Measurements from ENCODE around the gene MUC3A. TPM values are rescaled to one million over a fixed set of nuclear protein-coding genes. Genes with fewer than 3 reads are reported as not detected.

The MUC3A gene
- total and polyA plus RNA-seq, 2 of the 4 experiments (the other 2 are of a cell fraction): 0.05 TPM; not detected in 1

- dilution Hi-C loops (cut with HindIII; ENCODE audit: low sequenced_read_pairs, unreplicated experiment): no loop called here
Measured at GRCh38 chr7:100991631-100992030, 42.3 kb downstream of the MUC3A start.

More at GRCh38 chr7:100991631-100992030, 42.3 kb downstream of the MUC3A start:
- ATAC-seq (ENCODE audit: low read depth) (no peak), DNase-seq (no peak)
- Histone ChIP-seq H3K4ac (ENCODE audit: low read depth, low read length) (no peak overlapping the region), H2AK5ac (ENCODE audit: low read depth, low read length) (no peak overlapping the region), H3K14ac (replicated peaks; ENCODE audit: low read depth, low read length) (no peak overlapping the region), H3K27me3 (ENCODE audit: control insufficient read depth, insufficient read depth, low read length) (no peaks in the 10 kb centered on the region; the same call in 1 of the 2 replicates), H2BK15ac (ENCODE audit: low read depth, low read length) (no peak overlapping the region), H3K4me2 (ENCODE audit: low read depth, low read length) (no peak overlapping the region), H3K79me1 (ENCODE audit: low read depth in 1 of 2, low read length in 2 of 2) (no peaks in the 10 kb centered on the region), H3K18ac (ENCODE audit: low read depth, low read length) (no peak overlapping the region), H2BK120ac (ENCODE audit: low read depth, low read length) (no peak overlapping the region), H3K56ac (ENCODE audit: extremely low read depth, insufficient read depth, low read length) (no peak overlapping the region), H3K9ac (ENCODE audit: low read depth, low read length) (no peak overlapping the region), H3K23ac (ENCODE audit: low read depth, low read length) (no peak overlapping the region), H4K5ac (ENCODE audit: low read depth, low read length) (no peak overlapping the region), H2AFZ (replicated peaks; ENCODE audit: low read length, poor library complexity) (no peak overlapping the region), H3K4me1 (ENCODE audit: control insufficient read depth, insufficient read depth, low read length) (no peaks in the 10 kb centered on the region), H2BK20ac (ENCODE audit: low read depth, low read length) (no peak overlapping the region), H3K27ac (ENCODE audit: insufficient read depth, low read length) (no peak overlapping the region), H3K9me1 (ENCODE audit: insufficient read depth, low read length) (no peaks in the 10 kb centered on the region), H3K4me3 (ENCODE audit: insufficient read depth, low read depth, low read length) (no peak overlapping the region), H2BK5ac (ENCODE audit: low read depth, low read length, poor library complexity, severe bottlenecking) (no peak overlapping the region), H2AK9ac (replicated peaks; ENCODE audit: low read depth, low read length, poor library complexity) (no peak overlapping the region), H4K91ac (ENCODE audit: insufficient read depth, low read depth, low read length) (no peak overlapping the region), H4K20me1 (ENCODE audit: insufficient read depth, low read length) (no peaks in the 10 kb centered on the region), H4K8ac (ENCODE audit: low read depth in 2 of 2, low read length in 2 of 2) (no peak overlapping the region), H3K9me3 (ENCODE audit: control insufficient read depth, insufficient read depth, low read length) (peaks cover 4% of the 10 kb centered on the region; the same call in 1 of the 2 replicates), H3K36me3 (ENCODE audit: control insufficient read depth, insufficient read depth, low read length) (no peaks in the 10 kb centered on the region)
- in situ Hi-C loops (cut with MboI; ENCODE audit: low sequenced_read_pairs) (no loop called here), intact Hi-C loops (cut with micrococcal nuclease) (no loop called here)
- TF ChIP-seq MAZ (IDR thresholded peaks at IDR 0.05; ENCODE audit: borderline replicate concordance, low read depth, low read length): no peak
- no peak for TF ChIP-seq RAD21 (IDR thresholded peaks at IDR 0.05; ENCODE audit: low read length)
- TF ChIP-seq, protein P1, sequence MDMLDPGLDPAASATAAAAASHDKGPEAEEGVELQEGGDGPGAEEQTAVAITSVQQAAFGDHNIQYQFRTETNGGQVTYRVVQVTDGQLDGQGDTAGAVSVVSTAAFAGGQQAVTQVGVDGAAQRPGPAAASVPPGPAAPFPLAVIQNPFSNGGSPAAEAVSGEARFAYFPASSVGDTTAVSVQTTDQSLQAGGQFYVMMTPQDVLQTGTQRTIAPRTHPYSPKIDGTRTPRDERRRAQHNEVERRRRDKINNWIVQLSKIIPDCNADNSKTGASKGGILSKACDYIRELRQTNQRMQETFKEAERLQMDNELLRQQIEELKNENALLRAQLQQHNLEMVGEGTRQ (IDR thresholded peaks at IDR 0.05; ENCODE audit: low read depth, low read length): no peak
- no peak for TF ChIP-seq ELK1 (IDR thresholded peaks at IDR 0.05; ENCODE audit: borderline replicate concordance, low read depth, low read length)
- TF ChIP-seq FOS (IDR thresholded peaks at IDR 0.05; ENCODE audit: low read depth, low read length): no peak
- no peak for TF ChIP-seq RFX5 (IDR thresholded peaks at IDR 0.05; ENCODE audit: low read depth, low read length)
- TF ChIP-seq BHLHE40 (IDR thresholded peaks at IDR 0.05; ENCODE audit: low read depth, low read length): no peak
- no peak for TF ChIP-seq CTCF (conservative IDR thresholded peaks at IDR 0.05; ENCODE audit: low read depth, low read length)
- TF ChIP-seq RCOR1 (IDR thresholded peaks at IDR 0.05; ENCODE audit: insufficient replicate concordance, low read length): no peak
- TF ChIP-seq POLR2A (IDR thresholded peaks at IDR 0.05; ENCODE audit: low read depth, low read length): no peak
- TF ChIP-seq SMC3 (IDR thresholded peaks at IDR 0.05; ENCODE audit: low read depth, low read length): no peak
- BruUV-seq (replicated peaks): no TSS peak
- ChIA-PET CTCF (no interaction called here), POLR2A (ENCODE audit: unreplicated experiment) (no interaction called here)
- WGBS, 2 experiments (ENCODE audit: extremely low coverage in 2 of 2, insufficient read length in 1 of 2): 74% methylated on average over 5 of the region's 9 CpGs; no CpG with 5 or more reads in 1 of the 2 experiments
